OCI-LY1 (cell line): ENCODE measurements around the gene PHACTR2.

Source experiments
- H2AFZ ChIP-seq: fragments of 200-600 bp; sonication (generic), shearing (Covaris generic); 2 replicates; pipeline ENCODE4 v1.6.0; 2014; ENCODE audit warnings: antibody characterized with exemption, mild to moderate bottlenecking, low read length
- H3F3A ChIP-seq: fragments of 200-600 bp; sonication (generic), shearing (Covaris generic); 2 replicates; pipeline ENCODE4 v1.6.0; 2014; ENCODE audit warnings: mild to moderate bottlenecking, antibody characterized with exemption, low read length, moderate library complexity; ENCODE audit not compliant: insufficient read depth
- H3K27ac ChIP-seq: fragments of 200-600 bp; sonication (generic); 2 replicates; pipeline ENCODE4 v1.5.1; 2014; ENCODE audit warnings: low read length, mixed run types, mild to moderate bottlenecking, low read depth; ENCODE audit not compliant: poor library complexity, severe bottlenecking
- H3K27me3 ChIP-seq: fragments of 200-600 bp; sonication (generic); 2 replicates; pipeline ENCODE4 v1.6.0; 2014; ENCODE audit warnings: antibody characterized with exemption, mild to moderate bottlenecking, low read length, moderate library complexity; ENCODE audit not compliant: insufficient read depth
- H3K36me3 ChIP-seq: fragments of 200-600 bp; sonication (generic); 2 replicates; pipeline ENCODE4 v1.6.1; 2014; ENCODE audit warnings: mild to moderate bottlenecking, antibody characterized with exemption, low read length, moderate library complexity, mixed read lengths; ENCODE audit not compliant: insufficient read depth
- H3K4me1 ChIP-seq: fragments of 200-600 bp; sonication (generic); 2 replicates; pipeline ENCODE4 v1.5.1; 2014; ENCODE audit warnings: mild to moderate bottlenecking, low read length, moderate library complexity; ENCODE audit not compliant: insufficient read depth, severe bottlenecking
- H3K4me2 ChIP-seq: fragments of 200-600 bp; sonication (generic), shearing (Covaris generic); 2 replicates; pipeline ENCODE4 v1.6.1; 2014; ENCODE audit warnings: low read length
- H3K4me3 ChIP-seq: fragments of 200-600 bp; sonication (generic); 2 replicates; pipeline ENCODE4 v1.5.1; 2014; ENCODE audit warnings: low read length, low read depth, mild to moderate bottlenecking, mixed read lengths; ENCODE audit not compliant: poor library complexity, severe bottlenecking
- H3K79me2 ChIP-seq: fragments of 200-600 bp; shearing (Covaris generic); 2 replicates; pipeline ENCODE4 v1.6.1; 2016; ENCODE audit warnings: mixed run types, low read length, mixed read lengths; ENCODE audit not compliant: insufficient read depth
- H3K9ac ChIP-seq: fragments of 200-600 bp; sonication (generic), shearing (Covaris generic); 2 replicates; pipeline ENCODE4 v1.6.1; 2014; ENCODE audit warnings: mild to moderate bottlenecking, low read length, mixed read lengths
- H3K9me2 ChIP-seq: fragments of 200-600 bp; sonication (generic), shearing (Covaris generic); 2 replicates; pipeline ENCODE4 v1.6.1; 2014; ENCODE audit warnings: low read depth, mild to moderate bottlenecking, low read length, mixed read lengths
- H3K9me3 ChIP-seq: fragments of 200-600 bp; shearing (Covaris generic); 2 replicates; pipeline ENCODE4 v1.6.1; 2014; ENCODE audit warnings: low read length, mixed read lengths
- H4K20me1 ChIP-seq: fragments of 200-600 bp; sonication (generic), shearing (Covaris generic); 2 replicates; pipeline ENCODE4 v1.6.0; 2016; ENCODE audit warnings: mild to moderate bottlenecking, low read length; ENCODE audit not compliant: insufficient read depth
- CTCF ChIP-seq: fragments of 200-600 bp; sonication (generic), shearing (Covaris generic); IDR thresholded peaks from 2 replicates; pipeline ENCODE4 v1.5.1; 2017; ENCODE audit warnings: mild to moderate bottlenecking, antibody characterized with exemption, low read length, moderate library complexity, mixed read lengths
- EZH2 ChIP-seq: fragments of 200-600 bp; sonication (generic), shearing (Covaris generic); IDR thresholded peaks from 2 replicates; pipeline ENCODE4 v1.8.0; 2017; ENCODE audit warnings: borderline replicate concordance, mixed run types, mild to moderate bottlenecking, antibody characterized with exemption, low read length, moderate library complexity, mixed read lengths

PHACTR2 gene

GRCh38 chr6:143691900-143692636 lies 14.3 kb downstream of the PHACTR2 start:
- H3K4me1 ChIP-seq = no peaks in the 10 kb centered on the region
- H3K27me3 ChIP-seq = no peaks in the 10 kb centered on the region
- H4K20me1 ChIP-seq = no peaks in the 10 kb centered on the region
- no peaks in the 10 kb centered on the region for H3F3A ChIP-seq
- H3K36me3 ChIP-seq = no peaks in the 10 kb centered on the region
- H3K79me2 ChIP-seq = no peaks in the 10 kb centered on the region
- no peaks in the 10 kb centered on the region for H3K9me3 ChIP-seq
- no peaks in the 10 kb centered on the region for H3K9me2 ChIP-seq
- no peak overlapping the region for H3K4me3 ChIP-seq
- no peak overlapping the region for H3K27ac ChIP-seq
- H2AFZ ChIP-seq = no peak overlapping the region
- H3K9ac ChIP-seq = no peak overlapping the region
- TF ChIP-seq CTCF (no peak), EZH2 (no peak)
- no peak overlapping the region for H3K4me2 ChIP-seq

- Histone ChIP-seq H3K4me1 (no peaks in the 10 kb centered on the region), H3K9ac (no peak overlapping the region), H3K27ac (no peak overlapping the region), H4K20me1 (no peaks in the 10 kb centered on the region), H3K9me3 (no peaks in the 10 kb centered on the region), H3K9me2 (no peaks in the 10 kb centered on the region), H3K27me3 (no peaks in the 10 kb centered on the region), H3K4me2 (no peak overlapping the region), H3F3A (no peaks in the 10 kb centered on the region), H2AFZ (no peak overlapping the region), H3K36me3 (no peaks in the 10 kb centered on the region), H3K4me3 (no peak overlapping the region), H3K79me2 (no peaks in the 10 kb centered on the region)
- no peak for TF ChIP-seq EZH2
- TF ChIP-seq CTCF = no peak
These were observed 14.9 kb downstream of the PHACTR2 start for GRCh38 chr6:143692696-143693095.

- H3K4me2 ChIP-seq = no peak overlapping the region
- no peak overlapping the region for H2AFZ ChIP-seq
- TF ChIP-seq EZH2 = no peak
- no peaks in the 10 kb centered on the region for H3K27me3 ChIP-seq
- no peaks in the 10 kb centered on the region for H3K4me1 ChIP-seq
- H3F3A ChIP-seq = no peaks in the 10 kb centered on the region
- H3K9ac ChIP-seq = no peak overlapping the region
- no peaks in the 10 kb centered on the region for H3K9me2 ChIP-seq
- no peaks in the 10 kb centered on the region for H3K79me2 ChIP-seq
- H3K4me3 ChIP-seq = no peak overlapping the region
- H3K36me3 ChIP-seq = no peaks in the 10 kb centered on the region
- H3K27ac ChIP-seq = no peak overlapping the region
- no peaks in the 10 kb centered on the region for H4K20me1 ChIP-seq
- no peaks in the 10 kb centered on the region for H3K9me3 ChIP-seq
These were observed 16.2 kb downstream of the PHACTR2 start for GRCh38 chr6:143694013-143694412.

- Histone ChIP-seq H3K9me2 (no peaks in the 10 kb centered on the region), H3K4me2 (no peak overlapping the region), H4K20me1 (no peaks in the 10 kb centered on the region), H3K27ac (no peak overlapping the region), H2AFZ (no peak overlapping the region), H3K9me3 (no peaks in the 10 kb centered on the region), H3K9ac (no peak overlapping the region), H3K4me1 (no peaks in the 10 kb centered on the region), H3K27me3 (no peaks in the 10 kb centered on the region), H3K79me2 (no peaks in the 10 kb centered on the region), H3F3A (no peaks in the 10 kb centered on the region), H3K36me3 (no peaks in the 10 kb centered on the region), H3K4me3 (no peak overlapping the region)
- no peak for TF ChIP-seq CTCF
- TF ChIP-seq EZH2 = no peak
These were observed 16.8 kb downstream of the PHACTR2 start for GRCh38 chr6:143694560-143694959.
